Measurements from ENCODE around the gene SERPINC1.

Gene SERPINC1

DNA sequence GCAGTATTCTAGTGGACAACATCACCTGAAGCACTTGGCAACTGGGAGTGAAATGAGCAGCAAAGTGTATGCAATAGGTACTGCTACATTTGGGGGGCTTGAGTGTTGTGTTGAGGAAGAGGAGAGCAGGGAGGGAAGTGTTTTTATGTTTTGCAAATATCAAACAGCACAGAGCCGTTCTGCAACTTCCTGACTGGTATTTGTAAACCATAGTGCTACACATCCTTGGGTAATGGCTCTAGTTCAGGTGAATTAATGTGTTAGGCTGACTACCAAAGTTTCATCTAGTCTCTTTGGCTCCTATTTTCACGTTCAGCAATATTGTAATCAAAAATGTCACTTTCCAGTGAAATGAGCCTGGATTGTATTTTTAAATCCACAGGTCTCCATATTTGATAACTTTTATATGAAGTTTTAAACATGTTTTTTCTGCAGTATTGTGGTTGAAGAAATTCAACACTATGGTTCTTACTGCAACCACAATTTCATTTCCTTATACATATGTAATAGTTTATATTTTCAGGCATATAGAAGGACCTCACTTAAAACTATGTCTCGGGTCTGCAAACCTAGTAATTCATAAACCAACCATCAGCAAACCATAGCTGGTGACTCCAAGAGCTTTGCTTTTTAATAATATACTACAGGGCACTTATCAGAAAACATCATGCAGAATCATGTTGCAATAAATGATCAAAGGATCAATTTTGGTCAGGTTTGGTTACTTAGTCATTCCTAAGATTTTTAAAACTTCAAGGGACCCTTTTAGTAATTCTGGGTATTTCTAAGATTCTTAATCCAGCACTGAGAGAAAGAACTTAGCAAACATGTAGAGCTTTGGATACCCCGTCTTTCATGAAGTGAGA is 30.1 kb downstream of the SERPINC1 start:
- TF ChIP-seq, protein P1, sequence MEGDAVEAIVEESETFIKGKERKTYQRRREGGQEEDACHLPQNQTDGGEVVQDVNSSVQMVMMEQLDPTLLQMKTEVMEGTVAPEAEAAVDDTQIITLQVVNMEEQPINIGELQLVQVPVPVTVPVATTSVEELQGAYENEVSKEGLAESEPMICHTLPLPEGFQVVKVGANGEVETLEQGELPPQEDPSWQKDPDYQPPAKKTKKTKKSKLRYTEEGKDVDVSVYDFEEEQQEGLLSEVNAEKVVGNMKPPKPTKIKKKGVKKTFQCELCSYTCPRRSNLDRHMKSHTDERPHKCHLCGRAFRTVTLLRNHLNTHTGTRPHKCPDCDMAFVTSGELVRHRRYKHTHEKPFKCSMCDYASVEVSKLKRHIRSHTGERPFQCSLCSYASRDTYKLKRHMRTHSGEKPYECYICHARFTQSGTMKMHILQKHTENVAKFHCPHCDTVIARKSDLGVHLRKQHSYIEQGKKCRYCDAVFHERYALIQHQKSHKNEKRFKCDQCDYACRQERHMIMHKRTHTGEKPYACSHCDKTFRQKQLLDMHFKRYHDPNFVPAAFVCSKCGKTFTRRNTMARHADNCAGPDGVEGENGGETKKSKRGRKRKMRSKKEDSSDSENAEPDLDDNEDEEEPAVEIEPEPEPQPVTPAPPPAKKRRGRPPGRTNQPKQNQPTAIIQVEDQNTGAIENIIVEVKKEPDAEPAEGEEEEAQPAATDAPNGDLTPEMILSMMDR (IDR thresholded peaks at IDR 0.05) = no peak

DNA sequence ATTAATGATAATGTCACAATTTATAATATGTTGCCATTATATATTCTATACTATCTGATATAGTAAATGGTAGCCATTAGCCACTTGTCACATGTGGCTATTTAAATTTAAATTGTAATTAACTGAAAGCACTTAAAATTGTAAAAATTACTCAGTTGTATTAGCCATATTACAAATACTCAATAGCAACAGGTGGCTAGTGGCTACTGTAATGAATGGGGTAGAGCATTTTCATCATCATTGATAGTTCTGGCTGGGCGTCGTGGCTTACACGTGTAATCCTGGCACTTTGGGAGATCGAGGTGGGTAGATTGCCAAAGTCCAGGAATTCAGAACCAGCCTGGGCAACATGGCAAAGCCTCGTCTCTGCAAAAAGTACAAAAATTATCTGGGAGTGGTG is 32.4 kb downstream of the SERPINC1 start:
- TF ChIP-seq, protein P1 (IDR thresholded peaks at IDR 0.05) = no peak

DNA sequence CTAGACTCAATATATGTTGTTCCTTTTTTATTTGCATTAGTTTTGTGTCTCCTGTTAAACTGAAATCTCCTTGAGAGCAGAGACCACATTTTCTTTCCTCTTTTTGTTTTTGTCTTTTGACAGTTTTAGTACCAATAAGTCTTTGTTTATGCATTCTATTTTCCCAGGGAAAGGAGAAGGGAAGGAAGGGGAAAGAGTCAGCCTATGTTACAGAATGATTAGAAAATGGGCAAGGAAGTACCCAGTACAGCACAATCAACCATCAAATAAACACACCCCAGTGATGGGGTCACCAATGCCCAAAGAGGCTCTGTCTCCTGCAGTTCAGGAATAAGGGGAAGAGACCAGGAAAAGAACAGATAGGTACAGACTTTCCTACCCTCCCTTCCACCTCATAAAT is 38.9 kb downstream of the SERPINC1 start:
- TF ChIP-seq, protein P1 (IDR thresholded peaks at IDR 0.05) = no peak

DNA sequence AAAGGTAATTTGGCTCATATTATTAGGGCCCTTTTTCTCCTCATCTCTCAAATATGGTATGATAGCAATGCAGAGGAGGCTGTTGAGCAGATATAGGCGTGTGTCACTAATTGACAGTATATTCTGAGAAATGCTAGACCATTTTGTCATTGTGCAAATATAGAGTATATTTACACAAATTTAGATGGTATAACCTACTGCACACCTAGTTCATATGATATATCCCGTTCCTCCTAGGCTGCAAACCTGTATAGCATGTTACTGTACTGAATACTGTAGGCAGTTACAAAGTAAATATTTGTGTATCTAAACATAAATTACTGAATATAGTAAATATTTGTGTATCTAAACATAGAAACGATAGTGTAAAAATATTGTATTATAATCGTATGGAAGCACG is 40.4 kb downstream of the SERPINC1 start:
- TF ChIP-seq, protein P1 (IDR thresholded peaks at IDR 0.05) = no peak

DNA sequence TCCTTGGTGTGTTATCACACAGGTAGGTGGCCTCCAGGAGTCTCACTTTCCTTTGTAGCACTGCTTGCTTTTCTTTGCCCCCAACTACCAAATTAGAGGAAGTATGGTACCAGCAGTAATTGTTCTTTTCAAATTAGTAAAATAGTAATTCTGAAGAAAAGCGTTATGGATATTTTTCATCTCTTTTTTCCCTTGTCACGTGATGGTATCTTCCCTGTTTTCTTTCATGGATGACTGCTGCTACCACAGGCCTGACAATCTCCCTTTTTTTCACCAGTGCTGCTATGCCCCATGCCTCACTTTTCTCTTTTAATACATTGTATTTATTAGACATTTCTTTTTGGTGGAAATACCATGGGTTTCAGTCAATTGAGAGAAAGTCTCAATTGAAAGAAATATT is 45.6 kb downstream of the SERPINC1 start:
- TF ChIP-seq, protein P1 (IDR thresholded peaks at IDR 0.05) = no peak

DNA sequence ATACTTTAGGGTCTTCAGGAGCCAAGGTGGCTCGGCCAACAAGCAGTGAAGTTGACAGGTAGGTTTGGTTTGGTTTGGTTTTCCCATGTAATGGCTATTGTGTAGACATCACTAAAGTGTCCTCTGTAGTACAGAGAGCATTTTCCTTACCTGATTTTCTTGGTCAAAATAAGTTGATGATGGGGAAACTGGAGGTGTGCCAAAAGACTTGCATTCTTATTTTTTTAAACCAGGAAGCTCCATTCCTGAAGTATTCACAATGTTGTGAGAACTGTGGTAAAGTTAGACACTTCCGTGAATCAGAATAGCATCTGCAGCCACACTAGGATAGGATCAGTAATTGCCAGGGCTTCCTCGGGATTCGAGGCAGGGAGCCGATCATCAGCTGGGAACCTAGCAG is 46.0 kb downstream of the SERPINC1 start:
- TF ChIP-seq, protein P1 (IDR thresholded peaks at IDR 0.05) = no peak

DNA sequence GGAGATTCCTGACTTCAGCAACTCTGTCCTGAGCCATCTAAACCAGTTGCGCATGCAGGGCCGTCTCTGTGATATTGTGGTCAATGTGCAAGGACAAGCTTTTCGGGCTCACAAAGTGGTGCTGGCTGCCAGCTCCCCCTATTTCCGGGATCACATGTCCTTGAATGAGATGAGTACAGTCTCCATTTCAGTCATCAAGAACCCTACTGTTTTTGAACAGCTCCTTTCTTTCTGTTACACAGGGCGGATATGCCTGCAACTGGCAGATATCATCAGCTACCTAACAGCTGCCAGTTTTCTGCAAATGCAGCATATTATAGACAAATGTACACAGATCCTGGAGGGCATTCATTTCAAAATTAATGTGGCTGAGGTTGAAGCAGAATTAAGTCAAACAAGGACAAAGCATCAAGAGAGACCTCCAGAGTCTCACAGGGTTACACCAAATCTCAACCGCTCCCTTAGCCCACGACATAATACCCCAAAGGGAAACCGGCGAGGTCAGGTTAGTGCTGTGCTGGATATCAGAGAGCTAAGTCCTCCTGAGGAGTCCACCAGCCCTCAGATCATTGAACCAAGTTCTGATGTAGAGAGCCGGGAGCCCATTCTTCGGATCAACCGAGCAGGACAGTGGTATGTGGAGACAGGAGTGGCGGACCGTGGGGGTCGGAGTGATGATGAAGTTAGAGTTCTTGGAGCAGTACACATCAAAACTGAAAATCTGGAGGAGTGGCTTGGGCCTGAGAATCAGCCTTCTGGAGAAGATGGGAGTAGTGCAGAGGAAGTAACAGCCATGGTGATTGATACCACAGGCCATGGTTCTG is 46.7 kb downstream of the SERPINC1 start:
- TF ChIP-seq, protein P1 (IDR thresholded peaks at IDR 0.05) = no peak

Data from LNCAP (cell line).